Measurements from ENCODE around the gene MARCHF3.
"Not testable (repeated sequence)": the region's sequence is repeated elsewhere in the genome, so short reads cannot be mapped to it uniquely, and the experiment has no call there.

MARCHF3 gene

DNA sequence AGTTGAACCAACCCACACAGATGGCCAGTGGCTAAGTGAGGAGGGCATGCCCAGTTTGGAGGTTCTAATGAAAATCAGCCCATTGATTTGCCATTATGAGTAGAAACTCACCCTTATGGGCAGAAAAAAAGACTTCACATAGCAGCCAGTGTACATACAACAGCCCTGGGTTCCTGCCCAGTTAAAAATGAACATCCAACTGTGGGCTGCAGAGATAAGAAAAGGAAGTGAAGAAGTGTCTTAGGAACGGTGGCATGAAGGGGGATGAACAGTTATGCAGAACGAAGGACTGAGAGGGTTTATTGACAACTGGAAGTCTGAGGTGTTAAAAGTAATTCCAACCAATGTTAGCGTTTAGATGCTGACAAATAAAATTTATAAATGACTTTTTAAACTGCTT, 118.4 kb downstream of the MARCHF3 start:
- DNase-seq = no peak

DNA sequence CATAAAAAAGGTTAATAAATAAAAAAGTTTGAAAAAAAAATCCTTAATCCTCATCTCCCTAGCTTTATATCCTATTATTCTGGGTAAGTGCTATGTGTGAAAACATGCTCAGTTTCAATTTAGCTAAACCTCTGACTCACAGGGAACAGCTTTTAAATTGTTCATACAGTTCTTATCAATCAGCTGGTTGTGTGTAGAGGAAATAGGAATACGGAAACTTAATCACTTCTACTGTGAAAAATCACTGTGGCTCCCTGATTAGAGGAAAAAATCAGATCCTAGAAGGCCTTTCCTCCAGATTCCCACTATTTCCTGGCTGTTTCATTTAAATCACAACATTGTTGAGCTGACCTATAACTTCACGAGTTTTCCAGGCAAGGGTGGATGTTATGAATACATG, 120.5 kb downstream of the MARCHF3 start:
- DNase-seq = no peak

DNA sequence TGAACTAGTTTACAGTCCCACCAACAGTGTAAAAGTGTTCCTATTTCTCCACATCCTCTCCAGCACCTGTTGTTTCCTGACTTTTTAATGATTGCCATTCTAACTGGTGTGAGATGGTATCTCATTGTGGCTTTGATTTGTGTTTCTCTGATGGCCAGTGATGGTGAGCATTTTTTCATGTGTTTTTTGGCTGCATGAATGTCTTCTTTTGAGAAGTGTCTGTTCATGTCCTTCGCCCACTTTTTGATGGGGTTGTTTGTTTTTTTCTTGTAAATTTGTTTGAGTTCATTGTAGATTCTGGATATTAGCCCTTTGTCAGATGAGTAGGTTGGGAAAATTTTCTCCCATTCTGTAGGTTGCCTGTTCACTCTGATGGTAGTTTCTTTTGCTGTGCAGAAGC, 126.0 kb downstream of the MARCHF3 start:
- DNase-seq = not testable (repeated sequence)

DNA sequence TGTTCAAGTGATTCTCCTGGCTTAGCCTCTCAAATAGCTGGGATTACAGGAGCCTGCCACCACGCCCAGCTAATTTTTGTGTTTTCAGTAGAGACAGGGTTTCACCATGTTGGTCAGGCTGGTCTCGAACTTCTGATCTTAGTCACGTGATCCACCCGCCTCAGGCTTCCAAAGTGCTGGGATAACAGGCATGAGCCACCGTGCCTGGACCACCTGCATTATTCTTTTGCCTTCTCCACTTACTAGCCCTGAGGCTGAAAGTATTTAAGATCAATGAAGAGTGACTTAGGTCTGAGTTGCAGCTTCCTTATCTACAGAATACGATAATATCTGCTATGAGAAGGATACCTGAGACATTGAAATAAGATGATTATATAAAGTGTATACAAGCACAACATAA, 129.6 kb downstream of the MARCHF3 start:
- no peak for DNase-seq

DNA sequence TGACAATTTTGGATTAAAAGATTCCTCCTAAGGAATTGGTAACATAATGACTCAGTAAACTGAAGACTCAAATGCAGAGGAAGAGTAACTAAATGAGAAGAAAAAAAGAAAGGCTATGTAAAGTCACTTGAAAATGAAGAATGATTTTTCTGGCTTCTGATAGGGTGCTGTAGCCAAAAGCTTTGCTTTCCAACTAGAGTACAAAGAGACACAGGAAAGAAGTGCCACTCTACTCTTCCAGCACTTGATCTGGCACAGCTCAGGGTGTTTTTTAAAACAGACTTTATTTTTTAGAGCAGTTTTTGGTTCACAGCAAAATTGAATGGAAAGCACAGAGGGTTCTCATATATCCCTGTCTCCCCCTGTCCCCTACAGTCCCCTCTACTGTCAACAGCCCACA, 130.9 kb downstream of the MARCHF3 start:
- no peak for DNase-seq

DNA sequence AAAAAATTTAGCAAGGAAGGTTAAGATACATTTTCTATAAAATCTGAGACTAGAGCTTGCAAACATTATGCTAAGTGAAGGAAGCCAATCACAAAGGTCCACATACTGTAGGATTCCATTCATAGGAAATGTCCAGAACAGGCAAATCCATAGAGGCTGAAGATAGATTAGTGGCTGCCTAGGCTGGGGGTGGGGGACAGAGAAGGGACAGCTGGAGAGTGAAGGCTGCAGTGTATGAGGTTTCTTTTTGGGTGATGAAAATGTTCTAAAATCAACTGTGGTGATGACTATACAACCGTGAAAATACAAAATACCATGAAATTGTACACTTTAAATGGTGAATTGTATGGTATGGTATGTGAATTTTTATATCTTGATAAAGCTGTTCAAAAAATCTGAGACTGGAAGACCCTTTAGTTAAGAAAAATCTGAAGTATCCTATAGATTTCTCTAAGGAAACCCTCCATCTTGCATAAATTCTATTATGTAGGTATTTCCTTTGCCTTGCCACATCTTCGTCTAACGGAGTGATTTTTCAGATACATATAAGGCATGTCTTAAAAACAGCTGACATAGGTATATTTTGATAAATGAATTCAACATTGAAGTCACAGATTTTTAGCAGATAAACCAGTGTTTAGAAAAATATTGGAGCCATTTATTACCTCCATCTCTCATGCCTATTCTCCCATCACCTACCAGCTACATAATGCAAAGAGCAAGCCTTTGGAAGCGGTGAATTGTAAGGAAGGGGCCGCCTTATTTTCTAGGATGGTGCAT, 132.3 kb downstream of the MARCHF3 start:
- DNase-seq = no peak

DNA sequence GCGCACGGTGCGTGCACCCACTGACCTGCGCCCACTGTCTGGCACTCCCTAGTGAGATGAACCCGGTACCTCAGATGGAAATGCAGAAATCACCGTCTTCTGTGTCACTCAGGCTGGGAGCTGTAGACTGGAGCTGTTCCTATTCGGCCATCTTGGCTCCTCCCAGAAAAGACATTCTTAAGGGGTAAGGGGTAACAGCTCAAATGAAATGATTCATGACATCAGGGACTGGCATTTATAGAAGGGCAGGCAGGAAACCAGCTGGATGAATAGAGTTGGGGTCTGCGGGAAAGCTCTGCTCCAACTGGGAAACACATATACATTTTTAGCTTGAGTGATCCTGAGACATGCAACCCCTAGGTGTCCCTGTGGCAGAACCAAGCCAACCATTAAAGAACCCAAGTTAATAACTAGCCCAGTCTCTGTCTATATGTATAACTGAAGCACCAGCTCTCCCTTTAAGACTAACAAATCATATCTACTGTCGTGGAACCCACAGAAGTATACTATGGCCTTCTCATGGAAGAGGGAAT, 134.1 kb downstream of the MARCHF3 start:
- DNase-seq = no peak

DNA sequence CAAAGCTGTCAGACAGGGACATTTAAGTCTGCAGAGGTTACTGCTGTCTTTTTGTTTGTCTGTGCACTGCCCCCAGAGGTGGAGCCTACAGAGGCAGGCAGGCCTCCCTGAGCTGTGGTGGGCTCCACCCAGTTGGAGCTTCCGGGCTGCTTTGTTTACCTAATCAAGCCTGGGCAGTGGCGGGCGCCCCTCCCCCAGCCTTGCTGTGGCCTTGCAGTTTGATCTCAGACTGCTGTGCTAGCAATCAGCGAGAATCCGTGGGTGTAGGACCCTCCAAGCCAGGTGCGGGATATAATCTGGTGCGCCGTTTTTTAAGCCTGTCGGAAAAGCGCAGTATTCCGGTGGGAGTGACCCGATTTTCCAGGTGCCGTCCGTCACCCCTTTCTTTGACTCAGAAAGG, 134.6 kb downstream of the MARCHF3 start:
- DNase-seq = not testable (repeated sequence)

DNA sequence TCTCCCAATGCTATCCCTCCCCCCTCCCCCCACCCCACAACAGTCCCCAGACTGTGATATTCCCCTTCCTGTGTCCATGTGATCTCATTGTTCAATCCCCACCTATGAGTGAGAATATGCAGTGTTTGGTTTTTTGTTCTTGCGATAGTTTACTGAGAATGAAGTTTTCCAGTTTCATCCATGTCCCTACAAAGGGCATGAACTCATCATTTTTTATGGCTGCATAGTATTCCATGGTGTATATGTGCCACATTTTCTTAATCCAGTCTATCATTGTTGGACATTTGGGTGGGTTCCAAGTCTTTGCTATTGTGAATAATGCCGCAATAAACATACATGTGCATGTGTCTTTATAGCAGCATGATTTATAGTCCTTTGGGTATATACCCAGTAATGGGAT, 139.9 kb downstream of the MARCHF3 start:
- not testable (repeated sequence) for DNase-seq

DNA sequence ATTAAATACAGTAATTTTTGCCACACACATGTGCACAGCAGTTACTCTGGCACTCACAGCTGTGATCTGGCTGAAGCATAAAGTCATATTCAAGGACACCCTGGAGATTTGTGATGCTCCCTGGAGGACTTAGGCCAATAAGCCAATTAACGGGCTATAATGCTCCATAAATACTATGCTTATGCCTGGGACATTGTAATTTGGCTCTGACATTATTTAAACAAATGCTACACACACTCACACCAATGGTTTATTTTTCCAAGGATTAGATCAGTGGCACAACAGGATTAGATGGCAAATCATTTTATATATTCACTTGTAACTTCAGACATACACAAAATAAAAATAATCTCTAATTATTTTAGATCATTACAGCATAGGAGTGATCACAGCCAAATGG, 142.2 kb downstream of the MARCHF3 start:
- no peak for DNase-seq

DNA sequence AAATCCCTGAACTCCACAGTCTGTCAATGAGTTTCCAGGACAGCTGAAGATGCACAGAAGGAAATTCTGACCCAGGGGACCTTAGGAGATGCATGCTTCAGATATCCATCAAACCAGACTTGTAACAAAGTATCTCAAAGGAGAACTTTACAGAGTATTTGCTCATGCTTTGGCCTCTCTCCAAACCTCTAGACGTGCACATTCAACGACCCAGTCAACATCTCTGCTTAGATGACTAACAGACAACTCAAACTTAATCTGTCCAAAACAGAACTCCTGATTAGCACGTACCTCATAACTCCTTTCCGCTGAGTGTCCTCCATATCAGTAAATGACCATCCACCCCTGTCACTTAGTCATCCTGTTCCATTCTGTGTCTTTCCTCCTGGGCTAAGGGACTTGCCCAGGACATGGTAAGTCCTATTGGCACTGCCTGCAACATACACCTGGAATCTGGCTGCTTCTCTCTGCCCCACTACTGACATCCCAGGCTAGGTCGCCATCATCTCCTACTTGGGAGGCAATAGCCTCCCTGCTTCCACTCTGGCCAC, 146.0 kb downstream of the MARCHF3 start:
- no peak for DNase-seq

DNA sequence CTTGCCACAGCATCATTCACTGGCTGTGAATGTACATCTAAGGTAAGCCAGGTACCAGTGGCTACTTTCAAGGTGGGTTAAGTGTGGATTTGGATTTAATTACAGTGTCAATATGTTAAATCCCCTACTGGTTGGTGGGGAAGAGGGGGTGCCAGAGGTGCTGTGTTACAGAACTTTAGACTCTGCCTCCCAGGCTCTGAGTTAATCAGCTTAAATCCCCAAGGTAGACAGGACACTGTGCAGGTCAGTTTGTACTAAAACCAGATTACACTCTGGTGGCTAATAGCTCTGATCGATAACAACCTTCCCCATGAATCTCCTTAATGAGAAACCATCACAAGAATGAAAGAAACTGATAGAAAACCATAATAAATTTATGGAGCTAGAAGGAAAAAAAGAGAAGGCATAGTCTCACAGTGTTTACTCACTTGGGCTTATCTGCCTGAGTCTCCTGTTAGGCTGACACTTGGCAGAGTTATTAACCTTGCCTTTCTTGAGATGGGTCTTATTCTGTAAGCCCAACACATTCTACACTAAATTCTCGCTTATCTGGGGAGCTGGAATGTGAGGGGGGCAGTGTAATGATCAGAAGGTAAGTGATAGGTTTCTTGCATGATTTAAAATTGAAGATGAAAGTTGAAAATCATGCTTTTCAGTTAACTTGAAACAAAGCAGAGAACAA, 146.7 kb downstream of the MARCHF3 start:
- no peak for DNase-seq

DNA sequence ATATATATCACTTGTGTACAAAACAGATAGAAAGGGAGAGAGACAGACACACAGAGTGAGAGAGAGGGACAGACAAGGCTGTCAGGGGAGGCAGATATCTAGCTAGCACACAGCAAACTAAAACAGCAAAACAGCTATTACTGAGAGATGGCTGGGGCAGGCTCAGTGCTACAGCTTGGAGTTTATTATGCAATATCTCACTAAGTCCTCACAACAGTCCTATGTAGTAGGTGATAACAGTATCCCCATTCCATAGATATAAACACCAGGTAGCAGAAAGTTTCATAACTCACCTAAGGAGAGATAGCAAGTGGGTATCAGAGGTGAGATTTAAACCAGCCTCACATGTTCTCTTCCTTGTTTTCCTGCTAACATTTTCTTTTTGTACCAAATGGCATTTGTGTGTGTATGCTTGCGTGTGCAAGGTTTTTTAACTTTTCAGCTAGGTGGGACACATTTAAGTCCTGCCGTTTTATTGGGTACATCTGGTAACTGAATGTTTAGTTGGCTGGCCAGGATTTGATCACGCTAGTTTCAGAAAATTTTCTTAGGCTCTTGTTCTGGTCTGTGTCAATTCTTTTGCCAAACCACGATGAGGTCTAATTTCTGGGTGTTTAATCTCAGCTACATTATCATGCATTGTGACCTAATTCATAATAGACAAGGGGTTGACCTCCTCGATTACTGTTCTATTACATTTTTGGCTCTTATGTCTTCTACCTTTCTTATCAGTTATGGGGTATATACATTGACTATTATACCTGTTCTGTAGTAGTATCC, 148.3 kb downstream of the MARCHF3 start:
- DNase-seq = no peak

DNA sequence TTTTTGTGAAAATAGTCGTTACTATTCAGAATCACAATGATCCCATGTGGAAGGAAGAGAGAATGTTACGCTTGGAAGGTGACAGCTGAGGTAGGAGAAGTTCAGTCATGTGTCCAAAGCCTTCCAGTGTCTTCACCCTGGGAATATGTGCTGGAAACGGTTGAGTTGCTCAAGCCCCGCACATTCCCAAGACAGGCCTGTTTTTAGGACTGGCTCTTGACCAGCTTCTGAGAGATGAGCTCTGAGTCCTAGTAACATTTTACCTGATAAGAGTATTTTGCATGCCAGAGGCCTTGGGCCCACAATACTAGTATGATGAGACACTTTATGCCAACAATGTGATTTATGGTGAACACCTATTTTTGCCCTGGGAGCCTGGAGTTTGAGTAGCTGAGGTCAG, 151.7 kb downstream of the MARCHF3 start:
- DNase-seq = no peak

DNA sequence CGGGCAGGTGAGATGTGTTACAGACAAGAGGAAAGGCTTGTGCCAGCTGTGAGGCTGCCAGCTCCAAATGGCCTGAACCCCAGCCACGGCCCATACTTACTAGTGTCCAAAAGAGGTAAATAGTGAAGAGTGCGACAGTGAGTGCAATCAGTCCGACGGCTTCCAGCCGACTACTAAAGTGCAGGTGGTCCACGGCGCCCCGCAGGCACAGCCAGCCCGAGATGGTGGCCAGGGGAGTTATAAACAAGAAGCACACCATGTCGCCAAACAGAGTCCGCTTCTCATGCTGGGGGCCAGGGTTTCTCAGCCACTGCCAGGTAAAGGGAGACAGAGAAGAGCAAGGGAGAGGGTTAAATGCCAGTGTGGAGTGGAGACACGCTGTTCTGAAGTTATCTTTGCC, 152.3 kb downstream of the MARCHF3 start:
- DNase-seq = no peak

DNA sequence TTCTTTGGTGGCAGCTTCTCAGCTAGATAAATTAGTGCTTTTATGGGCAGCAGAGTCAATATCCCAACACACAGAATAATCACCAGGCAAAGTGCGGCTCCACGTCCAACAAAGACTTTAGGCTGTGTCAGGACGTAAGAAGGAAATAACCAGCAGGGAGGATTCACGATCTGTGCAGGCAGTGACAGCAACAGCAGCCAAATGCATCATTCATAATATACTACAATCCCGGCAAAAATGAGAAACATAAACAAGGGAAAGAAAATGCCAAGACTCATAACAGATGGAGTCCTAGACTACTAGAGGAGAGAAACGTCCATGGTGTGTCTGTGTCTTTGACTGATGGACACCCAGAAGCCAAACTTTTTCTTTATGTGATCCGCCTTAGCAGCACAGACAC, 152.8 kb downstream of the MARCHF3 start:
- DNase-seq = no peak

DNA sequence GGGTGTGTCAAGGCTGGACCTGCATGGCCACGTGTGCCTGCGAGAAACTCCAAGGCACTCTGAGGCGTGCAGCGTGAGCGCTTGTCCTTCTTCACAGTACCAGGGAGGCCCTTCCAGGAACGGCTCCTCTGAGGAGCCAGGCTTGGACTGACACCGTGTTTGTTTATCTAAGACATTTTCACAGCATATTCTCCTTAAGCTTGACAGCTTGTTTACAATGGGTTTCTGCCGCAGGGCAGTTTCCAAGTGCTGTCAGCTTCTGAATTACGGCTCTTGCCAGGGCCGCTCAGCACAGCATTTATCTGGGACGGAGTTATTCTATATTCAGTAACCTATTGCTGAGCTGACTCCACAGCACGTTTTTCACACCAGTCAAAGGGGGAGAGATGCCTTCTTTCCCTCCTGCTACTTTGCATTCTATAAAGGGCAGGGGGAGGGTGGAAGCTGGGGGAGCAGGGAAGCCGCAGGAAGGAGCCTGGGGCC, 155.0 kb downstream of the MARCHF3 start:
- no peak for DNase-seq

DNA sequence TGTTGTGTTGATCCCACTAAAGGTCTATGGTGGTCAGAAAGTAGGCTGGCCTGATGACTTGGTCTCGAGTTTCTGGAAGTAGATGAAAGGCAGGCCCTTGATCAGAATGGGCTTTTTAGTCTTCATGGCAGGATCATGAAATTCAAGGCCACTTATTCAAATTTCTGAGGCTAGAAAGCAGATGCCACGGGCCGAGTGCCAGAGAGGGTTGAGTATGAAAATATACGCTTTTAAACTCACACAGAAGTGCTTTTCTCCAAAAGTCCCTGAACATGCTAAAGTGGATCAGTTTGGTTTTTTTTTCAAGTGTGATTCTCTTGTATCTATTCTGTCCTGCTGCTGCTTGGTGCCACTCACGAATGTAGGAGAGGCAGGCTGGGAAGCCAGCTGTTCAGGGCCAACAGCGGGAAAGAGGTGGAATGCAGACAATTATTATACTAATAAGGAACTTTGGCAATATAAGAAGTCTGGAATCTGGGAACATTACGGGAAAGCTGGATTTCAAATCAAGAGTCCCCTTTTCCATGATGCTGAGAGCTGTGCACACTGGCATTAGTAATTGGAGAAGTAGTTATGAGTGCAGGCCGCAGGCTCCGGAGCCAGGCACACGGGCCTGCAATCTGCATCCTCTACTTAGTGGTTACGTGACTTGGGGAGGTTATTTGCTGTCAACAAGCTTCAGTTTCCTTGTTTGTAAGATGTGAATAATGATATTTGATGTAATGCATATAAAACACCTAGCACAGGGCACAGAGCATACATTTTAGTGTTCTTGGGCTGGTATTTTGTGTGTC, 157.6 kb downstream of the MARCHF3 start:
- no peak for DNase-seq

DNA sequence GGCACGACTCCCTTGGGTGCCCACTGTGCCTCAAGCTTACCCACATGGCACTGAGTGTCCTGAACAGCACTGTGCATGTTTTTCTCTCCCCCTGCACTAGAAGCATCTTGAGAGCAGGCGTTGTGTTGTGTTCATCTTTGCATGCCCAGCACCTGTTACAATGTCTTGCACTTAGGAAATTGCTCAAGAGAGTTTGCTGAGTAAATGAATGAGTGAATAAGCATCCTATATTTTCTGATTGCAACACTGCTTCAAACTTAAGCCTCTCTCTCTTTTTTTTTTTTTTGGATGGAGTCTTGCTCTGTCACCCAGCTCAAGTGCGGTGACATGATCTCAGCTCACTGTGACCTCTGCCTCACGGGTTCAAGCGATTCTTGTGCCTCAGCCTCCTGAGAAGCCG, 158.9 kb downstream of the MARCHF3 start:
- DNase-seq = no peak

DNA sequence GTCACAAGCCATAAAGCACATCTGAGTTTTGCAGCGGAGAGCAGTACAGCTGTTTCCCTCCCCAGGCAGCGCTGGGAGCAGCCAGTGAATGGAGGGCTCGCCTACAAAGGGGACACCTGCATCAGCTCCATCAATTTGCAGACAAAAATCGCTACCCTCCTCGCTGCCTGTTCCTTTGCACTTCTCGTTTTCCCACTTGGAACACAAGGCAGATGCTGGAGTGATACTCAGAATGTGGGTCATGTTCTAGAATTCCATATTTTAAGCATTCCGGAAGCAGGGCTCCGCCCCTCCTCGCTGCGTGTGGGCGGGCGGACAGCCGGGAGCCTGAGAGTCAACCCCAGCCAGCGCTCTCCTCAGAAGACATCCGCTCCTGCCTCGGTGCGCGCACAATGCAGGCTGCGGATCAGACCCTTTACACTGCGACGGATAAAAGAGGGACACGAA, 161.3 kb downstream of the MARCHF3 start:
- DNase-seq = peak; percentile 46

DNA sequence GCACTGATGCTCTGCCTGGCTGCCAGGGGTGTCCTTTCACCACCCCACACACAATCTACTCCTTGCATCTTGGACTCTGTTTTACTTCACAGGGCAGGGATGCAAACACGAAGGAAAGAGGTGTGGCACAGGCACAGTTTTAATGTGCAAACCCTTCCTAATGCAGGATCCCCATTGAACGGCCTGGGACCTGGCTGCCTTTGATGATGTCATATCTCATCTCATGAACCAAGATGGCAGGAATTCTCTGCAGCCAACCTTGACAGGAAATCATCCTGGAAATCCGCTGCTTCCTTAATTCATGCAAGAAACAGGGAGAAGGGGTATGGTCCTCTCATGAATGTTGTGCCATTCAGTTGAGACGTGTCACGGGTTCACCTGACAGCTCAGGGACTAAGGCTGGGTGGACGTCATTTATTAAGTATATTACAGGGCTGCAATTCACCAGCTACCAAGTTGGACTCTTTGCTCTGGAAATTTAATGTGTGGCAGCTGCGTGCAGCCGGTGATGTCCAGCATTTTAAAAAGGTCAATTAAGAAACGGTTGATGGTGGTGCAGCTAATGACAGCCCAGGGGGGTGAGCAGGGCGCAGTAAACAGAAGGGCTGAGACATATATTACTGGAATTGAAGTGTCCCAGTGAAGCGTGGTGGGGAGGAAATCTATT, 161.9 kb downstream of the MARCHF3 start:
- no peak for DNase-seq

Data from COR-L47 (cell line).